WTC11 (cell line): ENCODE measurements around the gene MAP6.

ENCODE experiments used
- MAX ChIP-seq: sonication (generic); formaldehyde crosslinking; IDR thresholded peaks from 2 replicates; pipeline ENCODE4 v1.8.0; 2022; ENCODE audit warnings: mild to moderate bottlenecking, missing genetic modification reagents
- NFYB ChIP-seq: sonication (generic); formaldehyde crosslinking; conservative IDR thresholded peaks from 2 replicates; pipeline ENCODE4 v1.8.0; 2022; ENCODE audit warnings: low read depth, missing genetic modification reagents
- NR1H2 ChIP-seq: sonication (generic); formaldehyde crosslinking; IDR thresholded peaks from 2 replicates; pipeline ENCODE4 v1.9.0; 2021; ENCODE audit warnings: mild to moderate bottlenecking, moderate library complexity, missing genetic modification reagents
- PRDM15 ChIP-seq: sonication (generic); formaldehyde crosslinking; IDR thresholded peaks from 2 replicates; pipeline ENCODE4 v1.8.0; 2022; ENCODE audit warnings: missing genetic modification reagents
- RORB ChIP-seq: fragments of 250-450 bp; sonication (Bioruptor Pico); IDR thresholded peaks from 2 replicates; pipeline ENCODE4 v1.9.0; 2021; ENCODE audit warnings: mild to moderate bottlenecking
- USF1 ChIP-seq: sonication (generic); formaldehyde crosslinking; IDR thresholded peaks from 2 replicates; pipeline ENCODE4 v1.8.0; 2022; ENCODE audit warnings: mild to moderate bottlenecking, missing genetic modification reagents
- ZNF232 ChIP-seq: sonication (generic); formaldehyde crosslinking; IDR thresholded peaks from 2 replicates; pipeline ENCODE4 v1.8.0; 2022; ENCODE audit warnings: mild to moderate bottlenecking, missing genetic modification reagents
- TF ChIP-seq, protein P1 (sequence below): sonication (generic); formaldehyde crosslinking; IDR thresholded peaks from 2 replicates; pipeline ENCODE4 v1.8.0; 2023; ENCODE audit warnings: missing genetic modification reagents, mild to moderate bottlenecking, borderline replicate concordance
- TF ChIP-seq, protein P2 (sequence below): fragments of 200-600 bp; IDR thresholded peaks from 2 replicates; pipeline ENCODE4 v1.8.0; 2022; ENCODE audit warnings: antibody characterized with exemption
- TF ChIP-seq, protein P3 (sequence below): fragments of 250-450 bp; sonication (Bioruptor Pico); IDR thresholded peaks from 2 replicates; pipeline ENCODE4 v1.9.0; 2021; ENCODE audit warnings: mild to moderate bottlenecking

DNA sequence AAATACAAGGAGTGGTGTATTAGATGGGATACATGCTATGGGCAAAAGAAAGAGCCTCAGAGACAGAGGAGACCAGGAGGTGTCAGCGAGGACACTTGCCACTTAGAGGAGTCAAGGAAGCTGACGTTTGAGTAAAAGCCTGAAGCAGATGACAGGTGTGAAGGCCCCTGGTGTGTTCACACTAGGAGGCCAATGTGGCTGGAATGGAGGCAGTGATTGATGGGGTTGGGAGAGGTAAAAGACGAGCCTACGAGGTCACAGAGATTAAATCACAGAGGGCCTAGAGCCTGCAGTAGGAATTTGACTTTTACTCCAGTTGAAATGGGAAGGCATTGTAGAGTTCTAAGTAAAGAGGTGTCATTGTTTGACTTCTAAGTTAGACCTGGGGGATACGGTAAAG is 131.1 kb downstream of the MAP6 start:
- TF ChIP-seq, protein P1, sequence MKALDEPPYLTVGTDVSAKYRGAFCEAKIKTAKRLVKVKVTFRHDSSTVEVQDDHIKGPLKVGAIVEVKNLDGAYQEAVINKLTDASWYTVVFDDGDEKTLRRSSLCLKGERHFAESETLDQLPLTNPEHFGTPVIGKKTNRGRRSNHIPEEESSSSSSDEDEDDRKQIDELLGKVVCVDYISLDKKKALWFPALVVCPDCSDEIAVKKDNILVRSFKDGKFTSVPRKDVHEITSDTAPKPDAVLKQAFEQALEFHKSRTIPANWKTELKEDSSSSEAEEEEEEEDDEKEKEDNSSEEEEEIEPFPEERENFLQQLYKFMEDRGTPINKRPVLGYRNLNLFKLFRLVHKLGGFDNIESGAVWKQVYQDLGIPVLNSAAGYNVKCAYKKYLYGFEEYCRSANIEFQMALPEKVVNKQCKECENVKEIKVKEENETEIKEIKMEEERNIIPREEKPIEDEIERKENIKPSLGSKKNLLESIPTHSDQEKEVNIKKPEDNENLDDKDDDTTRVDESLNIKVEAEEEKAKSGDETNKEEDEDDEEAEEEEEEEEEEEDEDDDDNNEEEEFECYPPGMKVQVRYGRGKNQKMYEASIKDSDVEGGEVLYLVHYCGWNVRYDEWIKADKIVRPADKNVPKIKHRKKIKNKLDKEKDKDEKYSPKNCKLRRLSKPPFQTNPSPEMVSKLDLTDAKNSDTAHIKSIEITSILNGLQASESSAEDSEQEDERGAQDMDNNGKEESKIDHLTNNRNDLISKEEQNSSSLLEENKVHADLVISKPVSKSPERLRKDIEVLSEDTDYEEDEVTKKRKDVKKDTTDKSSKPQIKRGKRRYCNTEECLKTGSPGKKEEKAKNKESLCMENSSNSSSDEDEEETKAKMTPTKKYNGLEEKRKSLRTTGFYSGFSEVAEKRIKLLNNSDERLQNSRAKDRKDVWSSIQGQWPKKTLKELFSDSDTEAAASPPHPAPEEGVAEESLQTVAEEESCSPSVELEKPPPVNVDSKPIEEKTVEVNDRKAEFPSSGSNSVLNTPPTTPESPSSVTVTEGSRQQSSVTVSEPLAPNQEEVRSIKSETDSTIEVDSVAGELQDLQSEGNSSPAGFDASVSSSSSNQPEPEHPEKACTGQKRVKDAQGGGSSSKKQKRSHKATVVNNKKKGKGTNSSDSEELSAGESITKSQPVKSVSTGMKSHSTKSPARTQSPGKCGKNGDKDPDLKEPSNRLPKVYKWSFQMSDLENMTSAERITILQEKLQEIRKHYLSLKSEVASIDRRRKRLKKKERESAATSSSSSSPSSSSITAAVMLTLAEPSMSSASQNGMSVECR, result no peak
- TF ChIP-seq, protein P2, sequence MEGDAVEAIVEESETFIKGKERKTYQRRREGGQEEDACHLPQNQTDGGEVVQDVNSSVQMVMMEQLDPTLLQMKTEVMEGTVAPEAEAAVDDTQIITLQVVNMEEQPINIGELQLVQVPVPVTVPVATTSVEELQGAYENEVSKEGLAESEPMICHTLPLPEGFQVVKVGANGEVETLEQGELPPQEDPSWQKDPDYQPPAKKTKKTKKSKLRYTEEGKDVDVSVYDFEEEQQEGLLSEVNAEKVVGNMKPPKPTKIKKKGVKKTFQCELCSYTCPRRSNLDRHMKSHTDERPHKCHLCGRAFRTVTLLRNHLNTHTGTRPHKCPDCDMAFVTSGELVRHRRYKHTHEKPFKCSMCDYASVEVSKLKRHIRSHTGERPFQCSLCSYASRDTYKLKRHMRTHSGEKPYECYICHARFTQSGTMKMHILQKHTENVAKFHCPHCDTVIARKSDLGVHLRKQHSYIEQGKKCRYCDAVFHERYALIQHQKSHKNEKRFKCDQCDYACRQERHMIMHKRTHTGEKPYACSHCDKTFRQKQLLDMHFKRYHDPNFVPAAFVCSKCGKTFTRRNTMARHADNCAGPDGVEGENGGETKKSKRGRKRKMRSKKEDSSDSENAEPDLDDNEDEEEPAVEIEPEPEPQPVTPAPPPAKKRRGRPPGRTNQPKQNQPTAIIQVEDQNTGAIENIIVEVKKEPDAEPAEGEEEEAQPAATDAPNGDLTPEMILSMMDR, result no peak
- no peak for TF ChIP-seq RORB
- no peak for TF ChIP-seq ZNF232 (CRISPR knock-in tag)
- TF ChIP-seq USF1 (CRISPR knock-in tag), result no peak
- no peak for TF ChIP-seq NFYB (CRISPR knock-in tag)
- TF ChIP-seq, protein P3, sequence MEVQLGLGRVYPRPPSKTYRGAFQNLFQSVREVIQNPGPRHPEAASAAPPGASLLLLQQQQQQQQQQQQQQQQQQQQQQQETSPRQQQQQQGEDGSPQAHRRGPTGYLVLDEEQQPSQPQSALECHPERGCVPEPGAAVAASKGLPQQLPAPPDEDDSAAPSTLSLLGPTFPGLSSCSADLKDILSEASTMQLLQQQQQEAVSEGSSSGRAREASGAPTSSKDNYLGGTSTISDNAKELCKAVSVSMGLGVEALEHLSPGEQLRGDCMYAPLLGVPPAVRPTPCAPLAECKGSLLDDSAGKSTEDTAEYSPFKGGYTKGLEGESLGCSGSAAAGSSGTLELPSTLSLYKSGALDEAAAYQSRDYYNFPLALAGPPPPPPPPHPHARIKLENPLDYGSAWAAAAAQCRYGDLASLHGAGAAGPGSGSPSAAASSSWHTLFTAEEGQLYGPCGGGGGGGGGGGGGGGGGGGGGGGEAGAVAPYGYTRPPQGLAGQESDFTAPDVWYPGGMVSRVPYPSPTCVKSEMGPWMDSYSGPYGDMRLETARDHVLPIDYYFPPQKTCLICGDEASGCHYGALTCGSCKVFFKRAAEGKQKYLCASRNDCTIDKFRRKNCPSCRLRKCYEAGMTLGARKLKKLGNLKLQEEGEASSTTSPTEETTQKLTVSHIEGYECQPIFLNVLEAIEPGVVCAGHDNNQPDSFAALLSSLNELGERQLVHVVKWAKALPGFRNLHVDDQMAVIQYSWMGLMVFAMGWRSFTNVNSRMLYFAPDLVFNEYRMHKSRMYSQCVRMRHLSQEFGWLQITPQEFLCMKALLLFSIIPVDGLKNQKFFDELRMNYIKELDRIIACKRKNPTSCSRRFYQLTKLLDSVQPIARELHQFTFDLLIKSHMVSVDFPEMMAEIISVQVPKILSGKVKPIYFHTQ (CRISPR knock-in tag), result no peak
- TF ChIP-seq PRDM15, result no peak
- no peak for TF ChIP-seq NR1H2 (CRISPR knock-in tag)
- TF ChIP-seq MAX (CRISPR knock-in tag), result no peak
